Colonic mucosa (tissue), 4 donors: ENCODE data around the gene FAM3B. TPM values are rescaled to one million over a fixed set of nuclear protein-coding genes. Genes with fewer than 3 reads are reported as not detected.

ENCODE experiments used
- DNase-seq: peaks from one replicate; pipeline ENCODE4 v3.0.0-alpha.2; 2020
- H3K27ac ChIP-seq: fragments of 200-600 bp; one replicate; pipeline ENCODE4 v1.8.0; 2021
- H3K27me3 ChIP-seq: fragments of 200-600 bp; one replicate; pipeline ENCODE4 v1.8.0; 2021
- H3K36me3 ChIP-seq: fragments of 200-600 bp; one replicate; pipeline ENCODE4 v1.8.0; 2021
- H3K4me1 ChIP-seq: fragments of 200-600 bp; one replicate; pipeline ENCODE4 v1.8.0; 2021; ENCODE audit warnings: mild to moderate bottlenecking
- H3K4me3 ChIP-seq: fragments of 200-600 bp; one replicate; pipeline ENCODE4 v1.8.0; 2021
- H3K9ac ChIP-seq, 2 donors: one replicate each; pipeline ENCODE4 v1.7.0; 2013; ENCODE audit warnings: control low read depth in 2 of 2, low read depth in 2 of 2, low read length in 2 of 2
- H3K9me3 ChIP-seq: fragments of 200-600 bp; one replicate; pipeline ENCODE4 v1.8.0; 2021
- intact Hi-C: fragments of 100-400 bp; cut with DNase I; formaldehyde crosslinking; loops from one replicate; pipeline ENCODE4 v1.14.1; 2022
- total RNA-seq, 2 donors: library from RNA; stranded (reverse); fragmentation: NEBNext Ultra II Directional in 1 of 2; extraction: Animal tissue kit (Norgen Biotek cat#: 25700) in 1 of 2; gene quantifications; one replicate each; pipeline ENCODE4 v1.2.1, GENCODE V29; 2021
- TF ChIP-seq, protein P1 (sequence below): fragments of 200-600 bp; IDR thresholded peaks from one replicate; pipeline ENCODE4 v1.8.0; 2022; ENCODE audit warnings: antibody characterized with exemption, mild to moderate bottlenecking
- donor health status: healthy.
- donor health status: DM: no; HTN: no; CAD: no.
- donor health status: DM: no; HTN: no; CAD: no.

FAM3B gene
- total RNA-seq, 2 donors from 2014 or later, result 0.35 to 0.90 TPM

- Histone ChIP-seq H3K27ac (no peak overlapping the region), H3K36me3 (no peaks in the 10 kb centered on the region), H3K27me3 (no peaks in the 10 kb centered on the region), H3K4me3 (no peak overlapping the region), H3K4me1 (no peaks in the 10 kb centered on the region), H3K9ac (no peak overlapping the region), H3K9me3 (no peaks in the 10 kb centered on the region)
- intact Hi-C loops, result no loop called here
- DNase-seq, result no peak
- TF ChIP-seq, protein P1, sequence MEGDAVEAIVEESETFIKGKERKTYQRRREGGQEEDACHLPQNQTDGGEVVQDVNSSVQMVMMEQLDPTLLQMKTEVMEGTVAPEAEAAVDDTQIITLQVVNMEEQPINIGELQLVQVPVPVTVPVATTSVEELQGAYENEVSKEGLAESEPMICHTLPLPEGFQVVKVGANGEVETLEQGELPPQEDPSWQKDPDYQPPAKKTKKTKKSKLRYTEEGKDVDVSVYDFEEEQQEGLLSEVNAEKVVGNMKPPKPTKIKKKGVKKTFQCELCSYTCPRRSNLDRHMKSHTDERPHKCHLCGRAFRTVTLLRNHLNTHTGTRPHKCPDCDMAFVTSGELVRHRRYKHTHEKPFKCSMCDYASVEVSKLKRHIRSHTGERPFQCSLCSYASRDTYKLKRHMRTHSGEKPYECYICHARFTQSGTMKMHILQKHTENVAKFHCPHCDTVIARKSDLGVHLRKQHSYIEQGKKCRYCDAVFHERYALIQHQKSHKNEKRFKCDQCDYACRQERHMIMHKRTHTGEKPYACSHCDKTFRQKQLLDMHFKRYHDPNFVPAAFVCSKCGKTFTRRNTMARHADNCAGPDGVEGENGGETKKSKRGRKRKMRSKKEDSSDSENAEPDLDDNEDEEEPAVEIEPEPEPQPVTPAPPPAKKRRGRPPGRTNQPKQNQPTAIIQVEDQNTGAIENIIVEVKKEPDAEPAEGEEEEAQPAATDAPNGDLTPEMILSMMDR, result no peak
Observed at GRCh38 chr21:41346758-41347157, 30.2 kb downstream of the FAM3B start.

GRCh38 chr21:41348434-41348833, 31.8 kb downstream of the FAM3B start:
- no peak for DNase-seq
- Histone ChIP-seq H3K4me1 (no peaks in the 10 kb centered on the region), H3K27me3 (no peaks in the 10 kb centered on the region), H3K36me3 (no peaks in the 10 kb centered on the region), H3K9me3 (no peaks in the 10 kb centered on the region), H3K4me3 (no peak overlapping the region), H3K27ac (no peak overlapping the region), H3K9ac (no peak overlapping the region)
- TF ChIP-seq, protein P1, result no peak
- intact Hi-C loops, result no loop called here

- H3K27ac ChIP-seq, result no peak overlapping the region
- no peaks in the 10 kb centered on the region for H3K27me3 ChIP-seq
- intact Hi-C loops, result no loop called here
- H3K9me3 ChIP-seq, result no peaks in the 10 kb centered on the region
- H3K4me3 ChIP-seq, result no peak overlapping the region
- DNase-seq, result no peak
- H3K4me1 ChIP-seq, result no peaks in the 10 kb centered on the region
- TF ChIP-seq, protein P1, result no peak
- H3K9ac ChIP-seq, result no peak overlapping the region
- no peaks in the 10 kb centered on the region for H3K36me3 ChIP-seq
Observed at GRCh38 chr21:41349126-41349525, 32.5 kb downstream of the FAM3B start.

- H3K9me3 ChIP-seq, result no peaks in the 10 kb centered on the region
- H3K9ac ChIP-seq, result no peak overlapping the region
- no peaks in the 10 kb centered on the region for H3K4me1 ChIP-seq
- intact Hi-C loops, result no loop called here
- DNase-seq, result no peak
- H3K36me3 ChIP-seq, result no peaks in the 10 kb centered on the region
- no peaks in the 10 kb centered on the region for H3K27me3 ChIP-seq
- no peak overlapping the region for H3K4me3 ChIP-seq
- H3K27ac ChIP-seq, result no peak overlapping the region
- TF ChIP-seq, protein P1, result no peak
Observed at GRCh38 chr21:41349619-41350390, 33.2 kb downstream of the FAM3B start.

DNA sequence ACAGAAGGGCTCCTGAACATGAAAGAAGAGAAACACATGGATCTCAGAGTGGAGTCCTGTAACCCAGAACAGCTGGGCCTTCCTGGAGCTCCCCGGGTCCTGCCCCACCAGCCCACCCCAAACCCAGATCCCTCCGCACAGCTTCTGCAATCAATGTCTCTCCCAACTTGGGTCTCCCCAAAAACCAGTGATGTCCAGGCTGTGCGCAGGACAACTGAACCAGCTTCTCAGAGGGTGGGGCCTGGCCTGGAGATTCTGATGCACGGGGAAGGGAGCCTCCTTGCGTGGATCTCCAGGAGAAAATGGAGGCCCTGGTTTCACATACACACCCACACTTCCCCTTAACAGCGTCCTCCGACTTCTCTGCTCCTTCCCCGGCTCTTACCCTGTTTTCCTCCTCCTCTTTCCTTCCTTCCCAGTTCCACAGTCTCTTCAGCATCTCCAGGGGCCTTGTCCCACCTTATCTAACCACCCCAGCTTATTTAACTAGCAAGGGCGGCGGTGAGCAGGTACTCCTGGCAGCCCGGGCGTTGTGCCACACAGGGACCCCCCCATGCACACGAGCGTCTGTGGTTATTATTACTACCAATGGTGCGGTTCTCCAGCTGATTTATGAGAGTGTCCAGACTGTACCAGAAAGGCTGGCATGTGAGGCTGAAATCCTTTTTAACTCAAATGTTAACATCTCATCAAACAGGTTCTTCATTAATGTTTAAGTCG, 34.0 kb downstream of the FAM3B start:
- Histone ChIP-seq H3K4me3 (no peak overlapping the region), H3K27ac (no peak overlapping the region), H3K36me3 (no peaks in the 10 kb centered on the region), H3K9ac (no peak overlapping the region), H3K27me3 (no peaks in the 10 kb centered on the region), H3K4me1 (no peaks in the 10 kb centered on the region), H3K9me3 (no peaks in the 10 kb centered on the region)
- no peak for DNase-seq
- intact Hi-C loops, result no loop called here
- TF ChIP-seq, protein P1, result no peak
